Stimulated activated naive CD8-positive, alpha-beta T cell treated with anti-CD3 and anti-CD28 coated beads, Interleukin-15, Interleukin-2, amounts not matched to agents 100 ng/mL and 50 ng/mL, for 24 hours (primary cell): ENCODE data around the gene EDEM1.
A peak's percentile ranks its signal among the peaks of the same experiment; 100 is the strongest.

Experiments
- H3K27ac Mint-ChIP-seq: one replicate; pipeline ENCODE4 v1.8.0; 2021; ENCODE audit warnings: mild to moderate bottlenecking, mixed read lengths
- H3K27me3 Mint-ChIP-seq: one replicate; pipeline ENCODE4 v1.8.0; 2021; ENCODE audit warnings: mixed read lengths
- H3K36me3 Mint-ChIP-seq: one replicate; pipeline ENCODE4 v1.8.0; 2021; ENCODE audit warnings: low read depth, mixed read lengths
- H3K4me1 Mint-ChIP-seq: one replicate; pipeline ENCODE4 v1.8.0; 2021; ENCODE audit warnings: low read depth, mixed read lengths
- H3K4me3 Mint-ChIP-seq: one replicate; pipeline ENCODE4 v1.8.0; 2021; ENCODE audit warnings: mild to moderate bottlenecking, mixed read lengths
- H3K9me3 Mint-ChIP-seq: one replicate; pipeline ENCODE4 v1.8.0; 2021; ENCODE audit warnings: mixed read lengths

EDEM1 gene

DNA sequence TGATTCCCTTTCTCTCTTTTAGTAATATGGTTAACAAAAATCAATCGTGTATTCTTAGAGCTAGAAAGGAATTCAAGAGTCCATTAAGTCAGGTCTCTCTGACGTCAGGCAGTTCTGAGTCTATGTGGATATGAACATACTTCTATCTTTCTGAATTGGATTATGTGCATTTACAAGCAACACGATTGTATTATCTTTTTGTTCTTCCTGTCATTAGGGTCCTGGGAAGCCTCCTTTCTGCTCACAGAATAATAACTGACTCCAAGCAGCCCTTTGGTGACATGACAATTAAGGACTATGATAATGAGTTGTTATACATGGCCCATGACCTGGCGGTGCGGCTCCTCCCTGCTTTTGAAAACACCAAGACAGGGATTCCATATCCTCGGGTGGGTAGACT, 14.0 kb downstream of the EDEM1 start:
- Mint-ChIP-seq H3K27ac (peak overlapping the region; percentile 70), H3K9me3 (no peaks in the 10 kb centered on the region), H3K36me3 (peaks cover 87% of the 10 kb centered on the region), H3K4me3 (no peak overlapping the region), H3K4me1 (peaks cover 80% of the 10 kb centered on the region), H3K27me3 (no peaks in the 10 kb centered on the region)

DNA sequence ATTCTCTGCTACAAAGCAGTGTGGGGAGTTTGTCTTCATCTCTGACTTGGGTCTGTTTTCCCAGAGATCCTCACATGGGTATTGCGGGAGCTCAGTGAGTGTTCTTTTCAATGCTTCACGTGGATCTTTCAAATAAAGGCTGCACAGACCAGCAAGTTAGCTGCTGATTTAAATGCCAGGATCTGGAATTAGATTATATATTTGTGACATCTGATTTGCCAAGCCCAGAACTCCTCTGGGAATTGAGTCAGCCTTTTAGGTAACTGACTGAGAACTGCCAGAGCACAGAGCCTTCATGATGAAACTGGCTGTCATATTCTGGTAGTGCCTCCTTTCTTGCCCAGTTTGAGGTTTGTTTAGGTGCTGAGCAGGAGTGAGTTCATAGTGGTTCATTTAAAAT, 14.7 kb downstream of the EDEM1 start:
- peak overlapping the region; percentile 70 for H3K27ac Mint-ChIP-seq
- no peaks in the 10 kb centered on the region for H3K27me3 Mint-ChIP-seq
- peaks cover 87% of the 10 kb centered on the region for H3K36me3 Mint-ChIP-seq
- no peaks in the 10 kb centered on the region for H3K9me3 Mint-ChIP-seq
- no peak overlapping the region for H3K4me3 Mint-ChIP-seq
- peaks cover 73% of the 10 kb centered on the region for H3K4me1 Mint-ChIP-seq

DNA sequence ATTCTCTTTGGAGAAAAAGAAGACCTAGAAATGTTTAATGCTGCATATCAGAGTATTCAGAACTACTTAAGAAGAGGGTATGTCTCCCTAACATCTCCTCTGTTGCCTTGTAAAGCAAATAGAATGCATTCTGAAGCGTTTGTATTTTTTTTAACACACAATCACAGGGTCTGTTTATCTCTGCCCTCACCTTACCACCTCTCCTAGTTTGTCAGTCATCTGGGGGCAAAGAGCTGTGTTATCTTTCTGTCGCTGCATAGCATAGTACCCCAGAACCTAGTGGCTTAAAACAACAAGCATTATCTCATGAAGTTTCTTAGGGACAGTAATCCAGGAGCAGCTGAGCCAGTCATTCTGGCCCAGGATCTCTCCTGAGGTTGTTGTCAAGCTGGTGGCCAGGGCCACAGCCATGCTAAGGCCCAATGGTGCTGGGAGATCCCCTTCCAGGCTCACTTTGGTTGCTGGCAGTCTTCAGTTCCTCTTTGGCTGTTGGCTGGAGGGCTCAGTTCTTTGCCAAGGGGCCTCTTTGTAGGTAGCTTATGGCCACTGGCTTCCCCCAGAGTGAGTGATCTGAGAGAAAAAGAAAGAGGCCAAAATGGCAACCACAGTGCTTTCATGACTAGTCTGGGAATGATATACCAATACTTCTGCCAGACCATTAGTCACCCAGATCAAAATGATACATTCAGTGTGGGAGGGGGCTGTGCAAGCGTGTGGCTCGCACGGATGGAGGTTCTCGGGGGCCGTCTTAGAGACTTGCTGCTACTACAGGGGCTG, 17.8 kb downstream of the EDEM1 start:
- H3K9me3 Mint-ChIP-seq = no peaks in the 10 kb centered on the region
- peaks cover 87% of the 10 kb centered on the region for H3K36me3 Mint-ChIP-seq
- H3K4me1 Mint-ChIP-seq = peaks cover 42% of the 10 kb centered on the region
- H3K27me3 Mint-ChIP-seq = no peaks in the 10 kb centered on the region
- no peak overlapping the region for H3K4me3 Mint-ChIP-seq
- H3K27ac Mint-ChIP-seq = peak overlapping the region; percentile 89

DNA sequence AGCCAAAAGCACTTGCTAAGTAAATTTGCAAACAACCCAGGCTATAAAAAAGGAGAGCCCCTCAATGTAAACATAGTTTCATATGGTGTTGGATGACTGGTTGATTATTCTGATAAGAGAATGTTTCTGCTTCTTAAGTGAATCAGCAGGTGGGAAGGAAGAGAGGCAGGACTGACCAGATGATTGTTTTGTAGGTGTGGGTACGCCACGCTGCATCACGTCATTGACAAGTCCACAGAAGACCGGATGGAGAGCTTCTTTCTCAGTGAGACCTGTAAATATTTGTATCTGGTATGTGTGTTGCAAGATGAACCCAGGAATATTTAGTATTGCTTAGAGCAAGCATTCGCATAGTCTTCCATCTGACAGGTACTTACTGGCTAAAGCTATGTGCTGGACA, 23.4 kb downstream of the EDEM1 start:
- H3K27ac Mint-ChIP-seq = no peak overlapping the region
- no peaks in the 10 kb centered on the region for H3K9me3 Mint-ChIP-seq
- peaks cover 15% of the 10 kb centered on the region for H3K4me1 Mint-ChIP-seq
- H3K27me3 Mint-ChIP-seq = no peaks in the 10 kb centered on the region
- peaks cover 97% of the 10 kb centered on the region for H3K36me3 Mint-ChIP-seq
- no peak overlapping the region for H3K4me3 Mint-ChIP-seq

DNA sequence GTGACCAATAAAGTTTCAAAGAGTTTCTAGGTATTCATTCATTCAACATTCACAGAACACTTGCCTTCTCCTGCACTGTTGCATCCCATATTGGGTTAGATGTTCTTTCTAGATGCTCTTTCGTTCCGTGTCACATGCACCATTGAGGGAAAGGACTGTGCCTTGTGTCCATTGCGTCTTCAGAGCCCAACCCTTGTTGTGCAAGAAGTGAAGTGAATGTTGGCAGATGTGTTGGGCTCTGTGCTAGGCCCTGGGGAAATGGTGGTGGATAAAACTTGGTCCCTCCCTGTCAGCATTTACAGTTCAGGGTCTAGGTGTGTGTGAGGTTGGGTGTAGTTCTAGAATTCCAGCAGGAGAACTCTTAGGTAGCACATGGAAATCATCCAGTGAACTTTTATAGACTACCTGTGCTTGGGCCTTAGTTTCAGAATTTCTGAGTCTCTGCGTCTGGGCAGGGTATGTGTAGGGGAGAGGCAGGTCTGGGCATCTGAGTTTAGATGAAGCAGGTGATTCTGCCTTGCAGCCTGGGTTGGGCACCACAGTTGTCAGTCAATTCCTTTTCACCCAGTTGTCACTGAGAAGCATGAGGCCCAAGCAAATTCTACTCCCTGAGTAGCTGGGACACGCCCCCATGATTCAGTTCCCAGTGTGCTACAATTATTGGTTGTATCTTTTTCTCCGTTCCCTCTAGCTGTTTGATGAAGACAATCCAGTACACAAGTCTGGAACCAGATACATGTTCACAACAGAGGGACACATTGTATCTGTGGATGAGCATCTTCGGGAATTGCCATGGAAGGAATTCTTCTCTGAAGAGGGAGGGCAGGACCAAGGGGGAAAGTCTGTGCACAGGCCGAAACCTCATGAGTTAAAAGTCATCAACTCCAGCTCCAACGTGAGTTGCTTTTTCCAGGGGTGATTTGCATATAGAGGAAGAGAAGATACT, 25.4 kb downstream of the EDEM1 start:
- peak overlapping the region; percentile 71 for H3K27ac Mint-ChIP-seq
- no peaks in the 10 kb centered on the region for H3K27me3 Mint-ChIP-seq
- H3K9me3 Mint-ChIP-seq = no peaks in the 10 kb centered on the region
- H3K4me1 Mint-ChIP-seq = peaks cover 14% of the 10 kb centered on the region
- H3K36me3 Mint-ChIP-seq = peaks cover 94% of the 10 kb centered on the region
- no peak overlapping the region for H3K4me3 Mint-ChIP-seq

GRCh38 chr3:5213574-5213966, 26.1 kb downstream of the EDEM1 start:
- H3K27me3 Mint-ChIP-seq = no peaks in the 10 kb centered on the region
- no peak overlapping the region for H3K4me3 Mint-ChIP-seq
- peak overlapping the region; percentile 26 for H3K27ac Mint-ChIP-seq
- peaks cover 93% of the 10 kb centered on the region for H3K36me3 Mint-ChIP-seq
- H3K9me3 Mint-ChIP-seq = no peaks in the 10 kb centered on the region
- peaks cover 16% of the 10 kb centered on the region for H3K4me1 Mint-ChIP-seq

- Mint-ChIP-seq H3K36me3 (peaks cover 92% of the 10 kb centered on the region), H3K27ac (no peak overlapping the region), H3K4me3 (no peak overlapping the region), H3K9me3 (no peaks in the 10 kb centered on the region), H3K4me1 (peaks cover 21% of the 10 kb centered on the region), H3K27me3 (no peaks in the 10 kb centered on the region)
Measured at GRCh38 chr3:5214352-5214751, 26.8 kb downstream of the EDEM1 start.

GRCh38 chr3:5217824-5218595, 30.5 kb downstream of the EDEM1 start:
- H3K4me1 Mint-ChIP-seq = peaks cover 18% of the 10 kb centered on the region

DNA sequence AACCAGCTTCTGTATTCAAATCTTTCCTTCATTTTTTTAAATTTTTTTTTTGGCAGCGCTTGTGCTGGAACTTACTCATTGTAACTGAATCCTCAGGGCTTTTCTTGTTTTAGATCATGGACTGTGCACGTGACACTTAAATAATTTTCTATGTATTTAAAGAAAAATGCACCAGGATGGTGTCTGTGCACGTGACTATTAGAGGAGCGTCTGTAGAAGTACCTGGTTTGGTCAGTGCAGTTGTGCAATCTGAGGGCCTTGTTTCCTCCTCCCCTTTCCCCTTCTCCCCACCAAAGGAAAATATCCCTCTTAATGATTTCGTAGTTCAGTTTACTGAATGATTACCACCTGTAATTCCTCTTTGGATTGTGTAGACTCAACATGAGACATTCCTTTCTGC, 31.3 kb downstream of the EDEM1 start:
- Mint-ChIP-seq H3K36me3 (peaks cover 59% of the 10 kb centered on the region), H3K27ac (no peak overlapping the region), H3K4me1 (peaks cover 12% of the 10 kb centered on the region), H3K4me3 (no peak overlapping the region), H3K9me3 (no peaks in the 10 kb centered on the region), H3K27me3 (no peaks in the 10 kb centered on the region)

More at GRCh38 chr3:5217824-5218595, 30.5 kb downstream of the EDEM1 start:
- Mint-ChIP-seq H3K36me3 (peaks cover 67% of the 10 kb centered on the region), H3K9me3 (no peaks in the 10 kb centered on the region), H3K4me3 (no peak overlapping the region), H3K27ac (peak overlapping the region; percentile 46), H3K27me3 (no peaks in the 10 kb centered on the region)

- no peaks in the 10 kb centered on the region for H3K9me3 Mint-ChIP-seq
- peaks cover 12% of the 10 kb centered on the region for H3K4me1 Mint-ChIP-seq
- peaks cover 55% of the 10 kb centered on the region for H3K36me3 Mint-ChIP-seq
- H3K4me3 Mint-ChIP-seq = no peak overlapping the region
- H3K27ac Mint-ChIP-seq = no peak overlapping the region
- H3K27me3 Mint-ChIP-seq = no peaks in the 10 kb centered on the region
Measured at GRCh38 chr3:5219216-5219615, 31.7 kb downstream of the EDEM1 start.

DNA sequence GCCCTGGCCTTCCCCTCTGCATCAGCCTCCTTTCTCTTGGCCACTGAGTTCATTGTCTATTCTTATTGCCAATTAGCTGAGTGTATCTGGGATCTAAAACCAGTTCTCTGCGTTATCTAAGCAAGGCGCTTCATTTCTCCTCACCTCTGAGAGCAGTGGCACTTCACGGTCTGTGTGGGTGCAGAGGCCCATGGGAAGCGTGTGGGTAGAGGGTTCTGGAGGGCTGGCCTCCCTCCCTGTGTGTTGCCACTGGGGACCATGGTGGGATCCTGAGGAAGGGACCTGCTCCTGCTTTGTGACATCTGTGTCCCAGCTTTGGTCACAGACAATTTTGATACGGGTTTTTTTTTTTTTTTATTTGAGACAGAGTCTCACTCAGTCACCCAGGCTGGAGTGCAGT, 32.7 kb downstream of the EDEM1 start:
- no peak overlapping the region for H3K4me3 Mint-ChIP-seq
- no peak overlapping the region for H3K27ac Mint-ChIP-seq
- no peaks in the 10 kb centered on the region for H3K27me3 Mint-ChIP-seq
- H3K9me3 Mint-ChIP-seq = no peaks in the 10 kb centered on the region
- H3K4me1 Mint-ChIP-seq = peaks cover 12% of the 10 kb centered on the region
- H3K36me3 Mint-ChIP-seq = peaks cover 46% of the 10 kb centered on the region

- peaks cover 12% of the 10 kb centered on the region for H3K4me1 Mint-ChIP-seq
- peak overlapping the region; percentile 26 for H3K27ac Mint-ChIP-seq
- no peaks in the 10 kb centered on the region for H3K9me3 Mint-ChIP-seq
- no peaks in the 10 kb centered on the region for H3K27me3 Mint-ChIP-seq
- no peak overlapping the region for H3K4me3 Mint-ChIP-seq
- peaks cover 39% of the 10 kb centered on the region for H3K36me3 Mint-ChIP-seq
Measured at GRCh38 chr3:5220667-5221431, 33.3 kb downstream of the EDEM1 start.

- Mint-ChIP-seq H3K9me3 (no peaks in the 10 kb centered on the region), H3K27ac (no peak overlapping the region), H3K4me1 (peaks cover 12% of the 10 kb centered on the region), H3K4me3 (no peak overlapping the region), H3K36me3 (peaks cover 32% of the 10 kb centered on the region), H3K27me3 (no peaks in the 10 kb centered on the region)
Measured at GRCh38 chr3:5221701-5222100, 34.2 kb downstream of the EDEM1 start.
